ENCODE data around the gene RELA.
"Not testable (repeated sequence)": the region's sequence is repeated elsewhere in the genome, so short reads cannot be mapped to it uniquely, and the experiment has no call there.

Gene RELA

DNA sequence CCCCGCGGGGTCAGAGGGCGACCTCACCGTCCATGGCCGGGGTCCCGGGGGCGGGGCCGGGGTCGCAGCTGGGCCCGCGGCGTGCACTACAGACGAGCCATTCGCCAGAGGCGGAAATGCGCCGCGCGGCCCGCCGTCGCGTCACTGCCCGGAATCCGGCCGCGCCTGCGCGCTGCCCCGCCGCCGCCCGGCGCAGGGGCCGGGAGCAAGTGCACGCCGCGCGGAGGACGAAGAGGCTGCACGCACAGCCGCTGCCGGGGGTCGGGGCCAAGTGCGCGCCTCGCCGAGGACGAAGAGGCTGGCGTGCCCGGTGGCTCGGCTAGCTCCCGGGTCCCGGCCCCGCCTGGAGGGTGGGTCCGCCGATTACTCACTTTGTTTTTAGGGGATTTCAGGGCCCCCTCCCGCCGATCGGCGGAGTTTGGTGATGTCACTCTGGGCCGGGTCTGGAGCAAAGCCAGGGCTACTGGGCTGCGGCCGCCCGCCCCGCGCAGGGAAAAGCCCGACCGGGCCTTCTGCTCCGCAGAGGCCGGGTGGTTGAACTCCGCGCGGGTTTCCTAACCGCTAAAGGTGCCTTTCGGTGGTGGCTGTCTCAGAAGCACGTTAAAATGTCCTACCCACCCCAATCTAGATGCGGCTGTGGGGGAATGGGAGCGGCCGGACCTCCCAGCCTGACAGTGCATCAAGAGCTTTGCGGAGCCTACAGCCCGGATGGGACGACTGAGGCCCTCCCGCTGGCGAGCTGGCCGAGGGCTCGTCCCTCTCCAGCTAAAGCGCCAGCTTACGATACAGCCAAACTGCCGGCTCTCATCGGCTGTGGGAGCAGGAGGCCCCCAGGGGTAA is at the start of gene RELA:
Gene RELA, minus strand, starts transcription at position 118 of the 840 bp plus-strand sequence. Its CDS starts 84 bp downstream, at position 34.
- DNase-seq (ENCODE audit: low read depth in 1 of 2, low spot score in 1 of 2), result peak; percentile 82 to 86

DNA sequence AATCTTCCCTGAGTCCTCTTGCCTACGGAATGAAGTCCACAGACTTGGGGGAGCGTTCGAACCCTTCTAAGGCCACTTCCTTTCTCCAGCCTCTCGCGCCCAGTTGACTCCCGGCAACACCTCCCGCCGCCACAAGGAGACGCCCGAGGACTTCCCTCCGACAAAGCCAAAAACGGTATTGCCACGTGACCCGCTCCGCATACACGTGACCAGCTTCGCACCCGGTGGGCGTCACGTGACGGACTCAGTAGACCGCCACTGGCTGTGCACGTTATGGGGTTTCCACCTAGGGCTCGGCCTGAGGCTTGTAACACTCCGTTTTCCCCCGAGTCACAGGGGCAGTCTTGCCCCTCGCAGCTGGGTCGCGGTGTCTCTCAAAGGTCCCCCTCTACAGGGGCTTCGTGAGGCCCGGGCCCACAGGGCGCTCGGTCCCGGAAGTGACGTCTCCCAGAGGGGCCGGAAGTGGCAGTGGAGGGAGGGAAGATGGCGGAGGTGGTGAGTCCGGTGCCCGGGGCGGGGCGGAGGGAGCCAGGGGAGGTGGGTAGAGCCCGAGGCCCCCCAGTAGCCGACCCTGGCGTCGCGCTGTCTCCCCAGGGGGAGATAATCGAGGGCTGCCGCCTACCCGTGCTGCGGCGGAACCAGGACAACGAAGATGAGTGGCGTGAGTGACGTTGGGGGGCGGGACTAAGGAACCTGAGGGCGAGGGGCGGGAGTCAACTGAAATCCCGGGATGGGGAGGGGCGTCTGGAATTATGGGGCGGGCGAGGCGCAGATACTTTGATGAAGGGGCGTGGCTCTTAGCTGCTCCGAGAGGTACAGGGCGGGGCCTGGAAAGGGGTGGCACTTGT is 49.3 kb upstream of the RELA start, which contains the start of gene KAT5:
Gene KAT5, plus strand, starts transcription at position 468 of the 848 bp plus-strand sequence. Its CDS starts 16 bp downstream, at position 484.
- DNase-seq (ENCODE audit: low read depth in 1 of 2, low spot score in 1 of 2), result peak; percentile 95 to 96

DNA sequence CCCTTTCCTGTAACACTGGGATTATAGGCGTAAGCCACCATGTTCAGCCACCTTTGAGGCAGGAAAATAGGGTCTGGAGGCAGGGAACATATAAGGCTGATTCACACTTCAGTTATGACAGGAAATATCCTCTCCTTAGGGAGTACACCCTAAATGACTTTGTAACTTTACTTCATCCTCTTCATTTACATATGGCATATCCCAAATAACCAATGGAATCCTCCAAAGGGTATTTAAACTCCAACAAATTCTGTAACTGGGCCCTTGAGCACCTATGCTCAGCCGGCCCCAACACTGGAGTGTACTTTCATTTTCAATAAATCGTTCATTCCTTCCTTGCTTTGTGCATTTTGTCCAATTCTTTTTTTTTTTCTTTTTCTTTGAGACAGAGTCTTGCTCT is 47.7 kb upstream of the RELA start:
- DNase-seq (ENCODE audit: low read depth in 1 of 2, low spot score in 1 of 2), result no peak

DNA sequence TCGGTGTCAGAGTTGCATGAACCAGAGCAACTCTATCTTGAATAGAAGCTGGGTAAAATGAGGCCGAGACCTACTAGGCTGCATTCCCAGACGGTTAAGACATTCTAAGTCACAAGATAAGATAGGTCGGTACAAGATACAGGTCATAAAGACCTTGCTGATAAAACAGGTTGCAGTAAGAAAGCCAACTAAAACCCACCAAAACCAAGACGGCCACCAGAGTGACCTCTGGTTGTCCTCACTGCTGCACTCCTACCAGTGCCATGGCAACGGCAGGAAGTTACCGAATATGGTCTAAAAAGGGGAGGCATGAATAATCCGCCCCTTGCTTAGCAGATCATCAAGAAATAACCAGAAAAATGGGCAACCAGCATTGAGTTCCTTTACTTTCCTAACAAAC is 46.9 kb upstream of the RELA start:
- no peak for DNase-seq (ENCODE audit: low read depth in 1 of 2, low spot score in 1 of 2)

DNA sequence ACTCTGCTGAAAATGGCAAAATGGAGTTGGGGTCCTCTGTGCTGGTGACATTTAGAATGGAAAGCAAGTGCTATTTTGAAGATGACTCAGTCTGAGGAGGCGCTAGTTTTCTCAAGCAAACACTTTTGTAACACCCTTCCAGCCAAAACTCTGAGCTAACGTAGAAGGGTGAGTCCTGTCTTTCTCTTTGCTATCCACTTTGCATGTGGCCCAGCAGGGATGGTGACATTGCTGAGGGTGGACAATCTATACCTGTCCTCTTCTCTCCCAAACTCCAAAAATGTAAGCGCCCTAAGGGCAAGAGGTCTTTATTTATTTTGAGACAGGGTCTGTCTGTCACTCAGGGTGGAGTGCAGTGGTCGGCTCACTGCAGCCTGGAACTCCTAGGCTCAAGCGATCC is 45.7 kb upstream of the RELA start:
- no peak for DNase-seq (ENCODE audit: low read depth in 1 of 2, low spot score in 1 of 2)

DNA sequence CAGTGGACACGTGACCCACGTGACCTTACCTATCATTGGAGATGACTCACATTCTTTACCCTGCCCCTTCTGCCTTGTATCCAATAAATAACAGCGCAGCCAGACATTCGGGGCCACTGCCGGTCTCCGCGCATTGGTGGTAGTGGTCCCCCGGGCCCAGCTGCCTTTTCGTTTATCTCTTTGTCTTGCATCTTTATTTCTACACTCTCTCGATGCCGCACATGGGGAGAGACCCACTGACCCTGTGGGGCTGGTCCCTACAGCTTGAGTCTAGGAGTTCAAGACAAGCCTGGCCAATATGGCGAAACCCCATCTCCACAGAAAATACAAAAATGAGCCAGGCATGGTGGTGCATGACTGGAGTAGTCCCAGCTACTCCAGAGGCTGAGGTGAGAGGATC is 44.3 kb upstream of the RELA start:
- DNase-seq (ENCODE audit: low read depth in 1 of 2, low spot score in 1 of 2), result not testable (repeated sequence)

DNA sequence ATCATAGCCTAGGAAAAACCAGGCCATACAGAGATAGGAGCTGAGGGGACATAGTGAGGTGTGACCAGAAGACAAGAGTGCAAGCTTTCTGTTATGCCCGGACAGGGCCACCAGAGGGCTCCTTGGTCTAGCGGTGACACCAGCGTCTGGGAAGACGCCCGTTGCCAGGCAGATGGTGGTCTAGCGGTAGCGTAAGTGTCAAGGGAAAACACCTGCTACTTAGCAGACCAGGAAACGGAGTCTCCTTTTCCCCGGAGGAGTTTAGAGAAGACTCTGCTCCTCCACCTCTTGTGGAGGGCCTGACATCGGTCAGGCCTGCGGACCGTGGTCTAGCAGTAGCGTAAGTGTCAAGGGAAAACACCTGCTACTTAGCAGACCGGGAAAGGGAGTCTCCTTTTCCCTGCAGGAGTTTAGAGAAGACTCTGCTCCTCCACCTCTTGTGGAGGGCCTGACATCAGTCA is 43.6 kb upstream of the RELA start:
- DNase-seq (ENCODE audit: low read depth in 1 of 2, low spot score in 1 of 2), result peak; percentile 51 to 62

DNA sequence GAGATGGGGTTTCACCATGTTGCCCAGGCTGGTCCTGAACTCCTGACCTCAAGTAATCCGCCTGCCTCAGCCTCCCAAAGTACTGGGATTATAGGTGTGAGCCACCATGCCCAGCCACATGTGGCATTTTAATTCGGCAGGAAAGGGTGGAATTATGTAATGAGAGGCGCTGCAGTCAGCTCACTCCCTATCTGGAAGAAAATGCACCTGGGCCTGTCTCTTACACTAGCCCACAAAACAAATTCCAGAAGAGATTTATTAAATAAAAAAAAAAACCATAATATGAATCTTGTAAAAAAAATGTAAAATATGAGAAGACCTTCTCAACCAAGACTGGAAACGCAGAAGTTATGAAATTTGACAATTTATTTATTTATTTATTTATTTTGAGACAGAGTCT is 41.1 kb upstream of the RELA start:
- no peak for DNase-seq (ENCODE audit: low read depth in 1 of 2, low spot score in 1 of 2)

DNA sequence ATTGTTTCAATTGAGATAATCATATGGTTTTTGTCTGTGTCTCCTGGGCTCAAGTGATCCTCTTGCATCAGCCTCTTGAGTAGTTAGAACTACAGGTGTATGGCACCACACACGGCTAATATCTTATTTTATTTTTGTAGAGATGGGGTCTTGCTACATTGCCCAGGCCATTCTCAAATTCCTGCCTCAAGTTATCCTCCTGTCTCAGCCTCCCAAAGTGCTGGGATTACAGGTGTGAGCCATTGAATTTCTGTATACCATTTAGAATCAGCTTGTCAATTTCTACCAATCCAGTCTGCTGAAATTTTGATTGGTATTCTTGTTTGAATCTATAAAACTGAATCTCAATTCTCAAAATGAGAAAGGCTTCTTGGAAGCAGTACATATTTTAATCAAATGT is 39.0 kb upstream of the RELA start:
- no peak for DNase-seq (ENCODE audit: low read depth in 1 of 2, low spot score in 1 of 2)

DNA sequence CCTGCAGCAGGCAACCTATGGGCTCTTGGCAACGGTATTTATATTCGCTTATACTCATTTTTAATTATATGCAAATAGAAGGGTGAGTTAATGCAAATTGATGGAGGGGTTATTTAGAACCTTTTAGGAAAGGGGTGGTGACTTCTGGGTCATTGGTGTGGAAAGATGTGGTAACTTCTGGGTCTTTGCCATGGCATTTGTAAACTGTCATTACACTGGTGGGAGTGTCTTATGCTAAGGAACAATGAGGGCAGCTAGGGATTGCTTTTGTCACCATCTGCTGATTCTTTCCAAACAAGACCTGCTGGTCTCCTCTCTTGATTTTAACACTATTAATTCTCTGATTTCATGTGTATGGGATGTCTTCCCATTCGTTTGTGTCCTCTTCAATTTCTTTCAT is 37.7 kb upstream of the RELA start:
- no peak for DNase-seq (ENCODE audit: low read depth in 1 of 2, low spot score in 1 of 2)

DNA sequence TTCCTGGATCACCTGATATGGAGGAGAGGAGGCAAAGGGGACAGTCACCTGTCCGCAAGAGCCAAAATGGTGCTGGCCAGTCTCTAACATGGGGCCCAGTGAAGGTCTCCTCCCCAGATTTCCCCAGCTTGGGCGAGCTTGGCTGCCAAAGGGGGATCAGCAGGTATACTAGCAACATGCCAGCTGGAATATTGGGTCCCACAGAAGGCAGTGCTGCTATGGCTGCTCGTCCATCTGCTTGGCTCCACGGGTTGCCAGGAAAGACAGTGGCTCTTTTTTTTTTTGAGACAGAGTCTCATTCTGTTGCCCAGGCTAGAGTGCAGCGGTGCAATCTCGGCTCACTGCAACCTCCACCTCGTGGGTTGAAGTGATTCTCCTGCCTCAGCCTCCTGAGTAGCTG is 36.6 kb upstream of the RELA start:
- no peak for DNase-seq (ENCODE audit: low read depth in 1 of 2, low spot score in 1 of 2)

DNA sequence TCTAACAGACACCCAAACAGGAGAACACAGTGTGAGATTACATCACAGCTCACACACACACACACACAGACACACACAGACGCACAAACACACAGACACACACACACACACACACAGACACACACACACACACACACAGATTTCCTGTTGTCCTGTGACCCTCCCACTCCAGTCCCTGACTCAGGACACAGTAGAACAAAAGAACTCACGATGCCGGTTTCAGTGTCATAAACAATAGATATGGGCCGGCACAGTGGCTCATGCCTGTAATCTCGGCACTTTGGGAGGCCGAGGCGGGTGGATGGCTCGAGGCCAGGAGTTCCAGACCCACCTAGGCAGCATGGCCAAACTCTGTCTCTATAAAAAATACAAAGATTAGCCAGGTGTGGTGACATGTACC is 35.5 kb upstream of the RELA start:
- DNase-seq (ENCODE audit: low read depth in 1 of 2, low spot score in 1 of 2), result no peak

DNA sequence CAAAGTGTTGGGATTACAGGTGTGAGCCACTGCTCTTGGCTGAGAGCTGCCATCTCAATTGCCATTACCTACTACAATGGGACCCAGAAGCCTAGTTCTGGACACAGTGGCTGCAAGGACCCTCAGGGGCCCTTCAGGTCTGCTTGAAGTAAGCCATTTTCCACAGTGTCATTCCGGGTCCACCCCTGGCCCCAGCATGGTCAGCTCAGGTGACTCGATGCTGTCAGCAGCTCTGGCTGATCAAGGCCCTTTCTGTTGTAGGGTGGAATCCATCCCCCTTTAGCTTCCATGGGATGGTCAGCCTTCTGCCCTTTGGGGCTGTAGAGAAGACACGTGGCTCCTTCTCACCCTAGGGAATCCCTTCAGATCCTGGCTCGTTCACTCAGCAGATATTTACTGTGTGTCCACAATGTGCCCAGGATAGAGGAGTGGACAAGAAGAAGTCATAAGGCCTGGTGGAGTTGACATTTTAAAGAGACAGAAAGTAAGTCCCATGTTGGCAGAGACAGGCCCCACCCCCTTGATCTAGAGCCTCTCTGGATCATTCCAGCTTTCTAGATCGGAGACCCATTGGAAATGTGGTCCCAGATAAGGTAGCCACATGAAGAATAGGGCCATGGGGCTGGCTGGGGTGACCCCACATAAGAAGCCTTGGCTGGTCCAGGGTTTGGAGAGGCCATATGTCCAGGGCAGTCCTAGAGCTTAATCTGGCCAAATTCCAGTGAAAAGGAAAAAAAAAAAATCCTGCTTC is 34.3 kb upstream of the RELA start:
- DNase-seq (ENCODE audit: low read depth in 1 of 2, low spot score in 1 of 2), result no peak

DNA sequence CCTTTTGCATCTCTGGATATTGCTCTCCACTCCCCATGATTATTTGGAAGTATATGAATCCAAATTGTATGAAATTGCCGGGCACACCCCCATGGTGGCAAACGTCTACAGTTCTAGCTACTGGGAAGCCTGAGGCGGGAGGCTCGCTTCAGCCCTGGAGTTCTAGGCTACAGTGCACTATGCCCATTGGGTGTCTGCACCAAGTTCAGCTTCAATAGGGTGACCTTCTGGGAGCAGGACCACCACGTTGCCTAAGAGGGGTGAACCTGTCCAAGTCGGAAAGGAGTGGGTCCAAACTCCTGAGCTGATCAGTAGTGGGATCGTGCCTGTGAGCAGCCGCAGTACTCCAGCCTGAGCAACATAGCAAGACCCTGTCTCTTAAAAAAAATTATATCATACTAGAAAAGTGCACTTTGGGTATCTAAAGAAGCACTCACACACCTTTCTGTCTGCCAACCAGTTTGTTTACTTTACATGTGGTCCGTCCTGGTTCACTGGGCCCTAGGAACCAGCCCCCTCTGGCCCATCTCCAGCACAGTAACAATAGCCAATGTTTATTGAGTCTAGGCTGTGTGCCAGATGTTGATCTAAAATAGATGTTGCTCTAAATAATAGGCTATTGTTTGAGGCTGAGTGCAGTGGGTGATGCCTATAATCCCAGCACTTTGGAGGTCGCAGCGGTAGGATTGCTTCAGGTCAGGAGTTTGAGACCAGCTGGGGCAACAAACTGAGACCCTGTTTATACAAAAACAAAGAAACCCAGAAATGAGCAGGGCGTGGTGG is 32.9 kb upstream of the RELA start:
- no peak for DNase-seq (ENCODE audit: low read depth in 1 of 2, low spot score in 1 of 2)

DNA sequence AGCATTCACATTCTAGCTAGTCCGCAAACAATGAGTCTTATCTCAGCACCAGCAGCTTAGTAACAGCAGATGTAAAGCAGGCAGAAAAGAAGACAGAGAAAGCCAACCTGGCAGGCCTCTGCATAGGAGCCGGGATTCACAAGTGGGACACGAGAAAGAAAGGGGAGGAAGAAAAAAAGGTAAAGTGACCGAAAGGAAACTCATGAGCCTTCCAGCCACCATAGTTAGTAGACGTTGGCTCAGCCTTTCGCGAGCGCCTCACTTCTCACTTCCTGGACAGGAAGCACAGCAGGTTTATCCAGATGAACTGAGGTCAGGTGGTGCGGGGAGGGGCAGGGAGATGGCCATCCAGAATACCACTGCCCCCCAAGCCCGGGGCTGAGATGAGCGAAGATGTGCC is 29.7 kb upstream of the RELA start:
- no peak for DNase-seq (ENCODE audit: low read depth in 1 of 2, low spot score in 1 of 2)

DNA sequence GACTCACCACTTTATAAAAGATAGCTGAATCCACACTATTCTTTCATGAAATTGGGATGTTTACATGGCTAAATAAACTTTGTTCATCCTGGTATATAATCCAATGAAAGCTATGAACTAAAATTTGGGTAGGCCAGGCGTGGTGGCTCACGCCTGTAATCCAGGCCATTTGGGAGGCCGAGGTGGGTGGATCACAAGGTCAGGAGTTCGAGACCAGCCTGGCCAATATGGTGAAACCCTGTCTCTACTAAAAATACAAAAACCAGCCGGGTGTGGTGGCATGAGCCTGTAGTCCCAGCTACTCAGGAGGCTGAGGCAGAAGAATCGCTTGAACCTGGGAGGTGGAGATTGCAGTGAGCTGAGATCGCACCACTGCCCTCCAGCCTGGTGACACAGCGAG is 29.1 kb upstream of the RELA start:
- not testable (repeated sequence) for DNase-seq (ENCODE audit: low read depth in 1 of 2, low spot score in 1 of 2)

DNA sequence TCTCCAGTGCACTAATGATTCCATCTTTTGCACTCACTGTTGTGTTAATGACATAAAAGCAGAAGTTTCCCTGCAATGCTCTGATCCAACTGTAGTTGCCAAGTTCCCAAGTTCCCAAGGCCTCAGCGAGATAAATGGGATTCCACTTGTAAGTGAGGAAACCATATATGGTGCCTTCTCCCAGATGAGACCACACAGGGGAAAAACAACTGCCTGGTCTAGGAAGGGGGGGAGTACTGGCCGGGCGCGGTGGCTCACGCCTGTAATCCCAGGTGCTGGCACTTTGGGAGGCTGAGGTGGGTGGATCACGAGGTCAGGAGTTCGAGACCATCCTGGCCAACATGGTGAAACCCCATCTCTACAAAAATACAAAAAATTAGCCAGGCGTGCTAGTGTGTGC is 23.3 kb upstream of the RELA start:
- DNase-seq (ENCODE audit: low read depth in 1 of 2, low spot score in 1 of 2), result no peak

DNA sequence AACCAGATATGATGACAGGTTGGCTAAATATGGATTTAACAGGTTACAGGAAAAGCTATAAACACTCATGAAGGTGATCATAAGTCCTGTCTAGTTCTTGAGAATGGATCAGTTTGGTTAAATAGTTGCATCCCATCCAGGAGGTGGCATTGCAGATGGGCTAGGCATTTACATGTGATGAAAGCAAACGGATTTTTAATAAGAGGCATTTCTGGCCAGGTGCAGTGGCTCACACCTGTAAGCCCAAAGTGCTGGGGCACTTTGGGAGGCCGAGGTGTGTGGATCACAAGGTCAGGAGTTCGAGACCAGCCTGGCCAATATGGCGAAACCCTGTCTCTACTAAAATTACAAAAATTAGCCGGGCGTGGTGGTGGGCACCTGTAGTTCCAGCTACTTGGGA is 20.8 kb upstream of the RELA start:
- DNase-seq (ENCODE audit: low read depth in 1 of 2, low spot score in 1 of 2), result not testable (repeated sequence)

DNA sequence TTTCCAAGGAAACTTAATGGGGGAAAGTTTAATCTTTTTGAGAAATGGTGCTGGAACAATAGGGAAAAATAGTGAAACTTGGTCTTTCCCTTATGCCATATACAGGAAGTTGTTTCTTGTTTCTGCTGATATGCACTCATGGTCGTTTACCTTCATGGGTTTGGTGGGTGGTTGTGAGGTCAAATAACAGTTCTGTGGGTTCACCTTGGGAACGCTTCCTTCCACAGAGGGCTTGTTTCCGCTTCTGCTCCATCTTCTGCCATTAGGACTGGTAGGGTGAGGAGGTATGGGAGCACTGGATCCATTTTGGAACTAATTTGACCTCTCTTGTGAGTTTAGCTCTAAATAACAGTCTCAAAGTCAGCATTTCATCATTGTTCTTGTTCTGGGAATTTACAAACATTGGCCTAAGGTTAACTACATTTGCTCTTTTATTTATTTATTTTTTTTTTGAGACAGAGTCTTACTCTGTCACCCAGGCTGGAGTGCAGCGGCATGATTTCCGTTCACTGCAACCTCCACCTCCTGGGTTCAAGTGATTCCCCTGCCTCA is 17.6 kb upstream of the RELA start:
- DNase-seq (ENCODE audit: low read depth in 1 of 2, low spot score in 1 of 2), result no peak

DNA sequence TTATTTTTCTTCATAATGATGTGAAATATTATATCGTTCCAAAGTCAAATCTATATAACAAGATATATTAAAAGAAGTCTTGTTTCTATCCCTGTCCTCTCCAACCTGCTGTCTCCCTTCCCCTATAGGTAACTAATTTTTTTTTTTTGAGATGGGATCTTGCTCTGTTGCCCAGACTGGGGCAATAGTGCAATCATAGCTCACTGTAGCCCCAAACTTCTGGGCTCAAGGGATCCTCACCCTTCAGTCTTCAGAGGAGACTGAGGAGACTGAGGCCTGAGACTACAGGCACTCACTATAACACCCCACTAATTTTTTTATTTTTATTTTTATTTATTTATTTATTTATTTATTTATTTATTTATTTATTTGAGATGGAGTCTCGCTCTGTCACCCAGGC is 10.3 kb upstream of the RELA start:
- DNase-seq (ENCODE audit: low read depth in 1 of 2, low spot score in 1 of 2), result no peak

Data from stimulated activated CD4-positive, alpha-beta T cell treated with anti-CD3 and anti-CD28 coated beads, Interleukin-15, amount 100 ng/mL, for 1 hour (primary cell).